Measurements from ENCODE around the gene GAPDH.
"Not testable (repeated sequence)": the region's sequence is repeated elsewhere in the genome, so short reads cannot be mapped to it uniquely, and the experiment has no call there.

GAPDH gene

GRCh38 chr12:6574576-6575295, 40.4 kb downstream of the GAPDH start:
- no peak overlapping the region for H3K4me3 ChIP-seq (replicated peaks; ENCODE audit: low read depth, low read length)
- no peak for TF ChIP-seq CTCF (IDR thresholded peaks at IDR 0.05; ENCODE audit: low read length, missing control alignments)

DNA sequence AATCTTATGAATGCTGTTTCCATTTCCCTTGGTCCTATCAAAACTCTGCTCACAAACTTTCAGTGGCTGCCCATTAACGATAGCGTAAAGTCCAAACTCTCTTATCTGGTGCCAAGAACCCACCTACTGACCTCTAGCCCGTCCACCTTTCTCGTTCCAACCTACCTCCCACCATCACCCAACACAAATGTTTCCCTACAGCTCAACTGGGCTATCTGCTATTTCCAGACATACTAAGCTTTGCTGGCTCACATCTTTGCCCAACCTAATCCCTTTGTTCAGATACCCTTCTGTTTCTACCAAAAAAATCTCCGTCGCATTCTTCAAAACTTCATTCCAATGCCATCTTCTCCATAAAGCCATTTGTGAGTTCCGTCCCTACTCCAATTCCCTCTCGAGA, 41.3 kb downstream of the GAPDH start:
- DNase-seq (ENCODE audit: low read depth), result no peak
- H3K4me3 ChIP-seq (replicated peaks; ENCODE audit: low read depth, low read length), result no peak overlapping the region
- TF ChIP-seq CTCF (IDR thresholded peaks at IDR 0.05; ENCODE audit: low read length, missing control alignments), result no peak

More at GRCh38 chr12:6574576-6575295, 40.4 kb downstream of the GAPDH start:
- no peak for DNase-seq (ENCODE audit: low read depth)

DNA sequence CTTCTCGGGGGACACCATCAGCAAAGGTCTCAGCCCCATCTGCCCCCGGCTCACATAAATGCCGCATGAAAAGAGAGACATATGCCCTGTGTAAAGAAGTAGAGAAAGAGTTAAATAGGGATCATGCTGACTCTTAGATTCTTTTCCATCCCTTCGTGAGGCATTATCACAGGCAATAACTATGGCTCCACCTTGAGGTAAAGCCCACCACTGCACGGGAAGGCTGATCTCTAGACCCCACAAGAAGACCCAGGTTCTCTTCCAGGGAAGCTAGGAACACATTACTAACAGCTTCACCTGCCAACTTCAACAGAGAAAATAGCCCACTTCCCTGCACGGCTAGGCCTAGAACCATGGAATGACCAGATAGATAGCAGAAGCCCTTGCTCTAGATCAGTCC, 47.9 kb downstream of the GAPDH start:
- no peak for DNase-seq (ENCODE audit: low read depth)
- H3K4me3 ChIP-seq (replicated peaks; ENCODE audit: low read depth, low read length), result no peak overlapping the region
- peak; percentile 23 for TF ChIP-seq CTCF (IDR thresholded peaks at IDR 0.05; ENCODE audit: low read length, missing control alignments)

GRCh38 chr12:6582959-6583358, 48.6 kb downstream of the GAPDH start:
- no peak for DNase-seq (ENCODE audit: low read depth)
- H3K4me3 ChIP-seq (replicated peaks; ENCODE audit: low read depth, low read length), result no peak overlapping the region
- TF ChIP-seq CTCF (IDR thresholded peaks at IDR 0.05; ENCODE audit: low read length, missing control alignments), result no peak

- peak; percentile 22 for DNase-seq (ENCODE audit: low read depth)
- H3K4me3 ChIP-seq (replicated peaks; ENCODE audit: low read depth, low read length), result no peak overlapping the region
- TF ChIP-seq CTCF (IDR thresholded peaks at IDR 0.05; ENCODE audit: low read length, missing control alignments), result no peak
Measured at GRCh38 chr12:6584293-6584692, 50.0 kb downstream of the GAPDH start.

DNA sequence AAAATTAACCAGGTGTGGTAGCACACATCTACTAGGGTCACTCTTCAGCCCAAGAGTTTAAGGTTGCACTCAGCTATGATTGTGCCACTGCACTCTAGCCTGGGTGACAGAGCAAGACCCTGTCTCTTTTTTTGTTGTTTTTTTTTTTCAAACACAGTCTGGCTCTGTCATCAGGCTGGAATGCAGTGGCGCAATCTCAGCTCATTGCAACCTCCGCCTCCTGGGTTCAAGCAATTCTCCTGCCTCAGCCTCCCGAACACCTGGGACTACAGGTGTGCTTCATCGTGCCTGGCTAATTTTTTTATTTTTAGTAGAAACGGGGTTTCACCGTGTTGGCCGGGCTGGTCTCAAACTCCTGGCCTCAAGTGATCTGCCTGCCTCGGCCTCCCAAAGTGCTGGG, 52.3 kb downstream of the GAPDH start:
- not testable (repeated sequence) for H3K4me3 ChIP-seq (replicated peaks; ENCODE audit: low read depth, low read length); DNase-seq (ENCODE audit: low read depth)
